K562 (cell line): ENCODE measurements around the gene PLEKHA6. TPM values are rescaled to one million over a fixed set of nuclear protein-coding genes. Genes with fewer than 3 reads are reported as not detected.

Experiments used
- NCOA6 ChIP-seq: fragments of 450-650 bp; IDR thresholded peaks from 2 replicates; pipeline ENCODE4 v1.6.1; 2017; ENCODE audit warnings: mild to moderate bottlenecking
- NELFE ChIP-seq: IDR thresholded peaks from 2 replicates; pipeline ENCODE4 v1.6.1; 2011; ENCODE audit warnings: mild to moderate bottlenecking; ENCODE audit not compliant: insufficient read depth, insufficient read length
- PCBP2 ChIP-seq: fragments of 200-400 bp; formaldehyde crosslinking; IDR thresholded peaks from 2 replicates; pipeline ENCODE4 v1.6.1; 2018; ENCODE audit warnings: low read length, low read depth, mild to moderate bottlenecking, moderate library complexity; ENCODE audit not compliant: poor library complexity, severe bottlenecking
- SP1 ChIP-seq: sonication (generic); formaldehyde crosslinking; IDR thresholded peaks from 2 replicates; pipeline ENCODE4 v1.8.1; 2022; ENCODE audit warnings: mild to moderate bottlenecking, missing genetic modification reagents
- ZC3H8 ChIP-seq: fragments of 450-650 bp; IDR thresholded peaks from 2 replicates; pipeline ENCODE4 v1.6.1; 2017
- polyA plus RNA-seq, 8 experiments: library from polyadenylated mRNA; depleted of rRNA in 4 of 8; stranded (reverse) in 5 of 8; unstranded in 3 of 8; fragments of >200 nt; fragmentation: Nextera tagmentation in 2 of 8; fragmentation: Illumina TruSeq in 1 of 8; extraction: Ambion mirVana in 2 of 8; extraction: Trizol in 1 of 8; gene quantifications; 2 replicates each; pipeline versions ENCODE4 v1.2.1 to v1.2.3, GENCODE V29; 2011 to 2014; ENCODE audit warnings: inconsistent platforms in 1 of 8, missing spikeins in 1 of 8
- total RNA-seq, 7 experiments: library from RNA; depleted of rRNA in 6 of 7; stranded (reverse); fragments of >200 nt in 6 of 7; fragmentation: Illumina TruSeq in 2 of 7; extraction: Trizol in 2 of 7; gene quantifications; 2 replicates each; pipeline versions ENCODE4 v1.2.1 to v1.2.3, GENCODE V29; 2011 to 2021; ENCODE audit warnings: low replicate concordance in 1 of 7
- TF ChIP-seq, protein P1 (sequence below): fragments of 450-650 bp; IDR thresholded peaks from 2 replicates; pipeline ENCODE4 v1.6.1; 2016; ENCODE audit warnings: mild to moderate bottlenecking, moderate library complexity
- TF ChIP-seq, protein P2 (sequence below): fragments of 450-650 bp; formaldehyde crosslinking; IDR thresholded peaks from 2 replicates; pipeline ENCODE4 v1.4.0; 2020; ENCODE audit warnings: mild to moderate bottlenecking, moderate library complexity
- TF ChIP-seq, protein P3 (sequence below): fragments of 450-650 bp; IDR thresholded peaks from 2 replicates; pipeline ENCODE4 v1.6.1; 2018; ENCODE audit warnings: mild to moderate bottlenecking, low read depth; ENCODE audit not compliant: partially characterized antibody
- TF ChIP-seq, protein P4 (sequence below): fragments of 450-650 bp; formaldehyde crosslinking; IDR thresholded peaks from 2 replicates; pipeline ENCODE4 v1.4.0; 2020; ENCODE audit warnings: mild to moderate bottlenecking
- TF ChIP-seq, protein P5 (sequence below): fragments of 450-650 bp; formaldehyde crosslinking; conservative IDR thresholded peaks from 2 replicates; pipeline ENCODE4 v1.4.0; 2022; ENCODE audit warnings: mild to moderate bottlenecking, missing genetic modification characterization

The PLEKHA6 gene
- total and polyA plus RNA-seq, 9 of the 15 experiments (the other 6 are each of a cell fraction or from before 2014, with no cell fraction given), result under 0.01 to 0.33 (median 0.01) TPM; not detected in 4

DNA sequence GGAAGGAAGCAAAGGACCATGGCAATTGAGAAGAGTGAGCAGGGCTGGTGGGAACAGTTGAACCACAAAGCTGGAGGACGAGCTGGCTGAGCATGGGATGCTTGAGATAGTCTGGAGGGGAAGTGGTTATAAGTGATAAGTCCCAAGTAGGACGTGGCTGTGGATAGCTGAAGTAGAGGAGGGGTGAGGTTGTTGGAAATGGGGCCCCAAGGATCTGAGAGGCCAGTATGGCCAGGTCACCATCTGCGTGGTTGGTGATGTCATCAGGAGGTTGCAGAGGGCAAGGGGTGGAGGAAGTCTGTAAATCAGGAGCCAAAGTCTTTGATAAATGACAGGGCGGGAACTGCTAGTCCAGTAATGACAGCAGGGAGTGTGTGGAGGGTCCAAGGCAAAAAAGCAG is 182.6 kb downstream of the PLEKHA6 start (continued):
- TF ChIP-seq, protein P1, sequence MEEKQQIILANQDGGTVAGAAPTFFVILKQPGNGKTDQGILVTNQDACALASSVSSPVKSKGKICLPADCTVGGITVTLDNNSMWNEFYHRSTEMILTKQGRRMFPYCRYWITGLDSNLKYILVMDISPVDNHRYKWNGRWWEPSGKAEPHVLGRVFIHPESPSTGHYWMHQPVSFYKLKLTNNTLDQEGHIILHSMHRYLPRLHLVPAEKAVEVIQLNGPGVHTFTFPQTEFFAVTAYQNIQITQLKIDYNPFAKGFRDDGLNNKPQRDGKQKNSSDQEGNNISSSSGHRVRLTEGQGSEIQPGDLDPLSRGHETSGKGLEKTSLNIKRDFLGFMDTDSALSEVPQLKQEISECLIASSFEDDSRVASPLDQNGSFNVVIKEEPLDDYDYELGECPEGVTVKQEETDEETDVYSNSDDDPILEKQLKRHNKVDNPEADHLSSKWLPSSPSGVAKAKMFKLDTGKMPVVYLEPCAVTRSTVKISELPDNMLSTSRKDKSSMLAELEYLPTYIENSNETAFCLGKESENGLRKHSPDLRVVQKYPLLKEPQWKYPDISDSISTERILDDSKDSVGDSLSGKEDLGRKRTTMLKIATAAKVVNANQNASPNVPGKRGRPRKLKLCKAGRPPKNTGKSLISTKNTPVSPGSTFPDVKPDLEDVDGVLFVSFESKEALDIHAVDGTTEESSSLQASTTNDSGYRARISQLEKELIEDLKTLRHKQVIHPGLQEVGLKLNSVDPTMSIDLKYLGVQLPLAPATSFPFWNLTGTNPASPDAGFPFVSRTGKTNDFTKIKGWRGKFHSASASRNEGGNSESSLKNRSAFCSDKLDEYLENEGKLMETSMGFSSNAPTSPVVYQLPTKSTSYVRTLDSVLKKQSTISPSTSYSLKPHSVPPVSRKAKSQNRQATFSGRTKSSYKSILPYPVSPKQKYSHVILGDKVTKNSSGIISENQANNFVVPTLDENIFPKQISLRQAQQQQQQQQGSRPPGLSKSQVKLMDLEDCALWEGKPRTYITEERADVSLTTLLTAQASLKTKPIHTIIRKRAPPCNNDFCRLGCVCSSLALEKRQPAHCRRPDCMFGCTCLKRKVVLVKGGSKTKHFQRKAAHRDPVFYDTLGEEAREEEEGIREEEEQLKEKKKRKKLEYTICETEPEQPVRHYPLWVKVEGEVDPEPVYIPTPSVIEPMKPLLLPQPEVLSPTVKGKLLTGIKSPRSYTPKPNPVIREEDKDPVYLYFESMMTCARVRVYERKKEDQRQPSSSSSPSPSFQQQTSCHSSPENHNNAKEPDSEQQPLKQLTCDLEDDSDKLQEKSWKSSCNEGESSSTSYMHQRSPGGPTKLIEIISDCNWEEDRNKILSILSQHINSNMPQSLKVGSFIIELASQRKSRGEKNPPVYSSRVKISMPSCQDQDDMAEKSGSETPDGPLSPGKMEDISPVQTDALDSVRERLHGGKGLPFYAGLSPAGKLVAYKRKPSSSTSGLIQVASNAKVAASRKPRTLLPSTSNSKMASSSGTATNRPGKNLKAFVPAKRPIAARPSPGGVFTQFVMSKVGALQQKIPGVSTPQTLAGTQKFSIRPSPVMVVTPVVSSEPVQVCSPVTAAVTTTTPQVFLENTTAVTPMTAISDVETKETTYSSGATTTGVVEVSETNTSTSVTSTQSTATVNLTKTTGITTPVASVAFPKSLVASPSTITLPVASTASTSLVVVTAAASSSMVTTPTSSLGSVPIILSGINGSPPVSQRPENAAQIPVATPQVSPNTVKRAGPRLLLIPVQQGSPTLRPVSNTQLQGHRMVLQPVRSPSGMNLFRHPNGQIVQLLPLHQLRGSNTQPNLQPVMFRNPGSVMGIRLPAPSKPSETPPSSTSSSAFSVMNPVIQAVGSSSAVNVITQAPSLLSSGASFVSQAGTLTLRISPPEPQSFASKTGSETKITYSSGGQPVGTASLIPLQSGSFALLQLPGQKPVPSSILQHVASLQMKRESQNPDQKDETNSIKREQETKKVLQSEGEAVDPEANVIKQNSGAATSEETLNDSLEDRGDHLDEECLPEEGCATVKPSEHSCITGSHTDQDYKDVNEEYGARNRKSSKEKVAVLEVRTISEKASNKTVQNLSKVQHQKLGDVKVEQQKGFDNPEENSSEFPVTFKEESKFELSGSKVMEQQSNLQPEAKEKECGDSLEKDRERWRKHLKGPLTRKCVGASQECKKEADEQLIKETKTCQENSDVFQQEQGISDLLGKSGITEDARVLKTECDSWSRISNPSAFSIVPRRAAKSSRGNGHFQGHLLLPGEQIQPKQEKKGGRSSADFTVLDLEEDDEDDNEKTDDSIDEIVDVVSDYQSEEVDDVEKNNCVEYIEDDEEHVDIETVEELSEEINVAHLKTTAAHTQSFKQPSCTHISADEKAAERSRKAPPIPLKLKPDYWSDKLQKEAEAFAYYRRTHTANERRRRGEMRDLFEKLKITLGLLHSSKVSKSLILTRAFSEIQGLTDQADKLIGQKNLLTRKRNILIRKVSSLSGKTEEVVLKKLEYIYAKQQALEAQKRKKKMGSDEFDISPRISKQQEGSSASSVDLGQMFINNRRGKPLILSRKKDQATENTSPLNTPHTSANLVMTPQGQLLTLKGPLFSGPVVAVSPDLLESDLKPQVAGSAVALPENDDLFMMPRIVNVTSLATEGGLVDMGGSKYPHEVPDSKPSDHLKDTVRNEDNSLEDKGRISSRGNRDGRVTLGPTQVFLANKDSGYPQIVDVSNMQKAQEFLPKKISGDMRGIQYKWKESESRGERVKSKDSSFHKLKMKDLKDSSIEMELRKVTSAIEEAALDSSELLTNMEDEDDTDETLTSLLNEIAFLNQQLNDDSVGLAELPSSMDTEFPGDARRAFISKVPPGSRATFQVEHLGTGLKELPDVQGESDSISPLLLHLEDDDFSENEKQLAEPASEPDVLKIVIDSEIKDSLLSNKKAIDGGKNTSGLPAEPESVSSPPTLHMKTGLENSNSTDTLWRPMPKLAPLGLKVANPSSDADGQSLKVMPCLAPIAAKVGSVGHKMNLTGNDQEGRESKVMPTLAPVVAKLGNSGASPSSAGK, result peak; percentile 31; the same call in 1 of the 2 replicates
- TF ChIP-seq, protein P2, sequence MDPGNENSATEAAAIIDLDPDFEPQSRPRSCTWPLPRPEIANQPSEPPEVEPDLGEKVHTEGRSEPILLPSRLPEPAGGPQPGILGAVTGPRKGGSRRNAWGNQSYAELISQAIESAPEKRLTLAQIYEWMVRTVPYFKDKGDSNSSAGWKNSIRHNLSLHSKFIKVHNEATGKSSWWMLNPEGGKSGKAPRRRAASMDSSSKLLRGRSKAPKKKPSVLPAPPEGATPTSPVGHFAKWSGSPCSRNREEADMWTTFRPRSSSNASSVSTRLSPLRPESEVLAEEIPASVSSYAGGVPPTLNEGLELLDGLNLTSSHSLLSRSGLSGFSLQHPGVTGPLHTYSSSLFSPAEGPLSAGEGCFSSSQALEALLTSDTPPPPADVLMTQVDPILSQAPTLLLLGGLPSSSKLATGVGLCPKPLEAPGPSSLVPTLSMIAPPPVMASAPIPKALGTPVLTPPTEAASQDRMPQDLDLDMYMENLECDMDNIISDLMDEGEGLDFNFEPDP (CRISPR knock-in tag), result no peak
- TF ChIP-seq ZC3H8, result no peak
- TF ChIP-seq SP1, result peak; percentile 64
- no peak for TF ChIP-seq NCOA6
- no peak for TF ChIP-seq NELFE
- TF ChIP-seq, protein P3, sequence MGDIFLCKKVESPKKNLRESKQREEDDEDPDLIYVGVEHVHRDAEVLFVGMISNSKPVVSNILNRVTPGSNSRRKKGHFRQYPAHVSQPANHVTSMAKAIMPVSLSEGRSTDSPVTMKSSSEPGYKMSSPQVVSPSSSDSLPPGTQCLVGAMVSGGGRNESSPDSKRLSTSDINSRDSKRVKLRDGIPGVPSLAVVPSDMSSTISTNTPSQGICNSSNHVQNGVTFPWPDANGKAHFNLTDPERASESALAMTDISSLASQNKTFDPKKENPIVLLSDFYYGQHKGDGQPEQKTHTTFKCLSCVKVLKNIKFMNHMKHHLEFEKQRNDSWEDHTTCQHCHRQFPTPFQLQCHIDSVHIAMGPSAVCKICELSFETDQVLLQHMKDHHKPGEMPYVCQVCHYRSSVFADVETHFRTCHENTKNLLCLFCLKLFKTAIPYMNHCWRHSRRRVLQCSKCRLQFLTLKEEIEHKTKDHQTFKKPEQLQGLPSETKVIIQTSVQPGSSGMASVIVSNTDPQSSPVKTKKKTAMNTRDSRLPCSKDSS, result no peak
- TF ChIP-seq, protein P4, sequence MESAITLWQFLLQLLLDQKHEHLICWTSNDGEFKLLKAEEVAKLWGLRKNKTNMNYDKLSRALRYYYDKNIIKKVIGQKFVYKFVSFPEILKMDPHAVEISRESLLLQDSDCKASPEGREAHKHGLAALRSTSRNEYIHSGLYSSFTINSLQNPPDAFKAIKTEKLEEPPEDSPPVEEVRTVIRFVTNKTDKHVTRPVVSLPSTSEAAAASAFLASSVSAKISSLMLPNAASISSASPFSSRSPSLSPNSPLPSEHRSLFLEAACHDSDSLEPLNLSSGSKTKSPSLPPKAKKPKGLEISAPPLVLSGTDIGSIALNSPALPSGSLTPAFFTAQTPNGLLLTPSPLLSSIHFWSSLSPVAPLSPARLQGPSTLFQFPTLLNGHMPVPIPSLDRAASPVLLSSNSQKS (CRISPR knock-in tag), result no peak
- TF ChIP-seq, protein P5, sequence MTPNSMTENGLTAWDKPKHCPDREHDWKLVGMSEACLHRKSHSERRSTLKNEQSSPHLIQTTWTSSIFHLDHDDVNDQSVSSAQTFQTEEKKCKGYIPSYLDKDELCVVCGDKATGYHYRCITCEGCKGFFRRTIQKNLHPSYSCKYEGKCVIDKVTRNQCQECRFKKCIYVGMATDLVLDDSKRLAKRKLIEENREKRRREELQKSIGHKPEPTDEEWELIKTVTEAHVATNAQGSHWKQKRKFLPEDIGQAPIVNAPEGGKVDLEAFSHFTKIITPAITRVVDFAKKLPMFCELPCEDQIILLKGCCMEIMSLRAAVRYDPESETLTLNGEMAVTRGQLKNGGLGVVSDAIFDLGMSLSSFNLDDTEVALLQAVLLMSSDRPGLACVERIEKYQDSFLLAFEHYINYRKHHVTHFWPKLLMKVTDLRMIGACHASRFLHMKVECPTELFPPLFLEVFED (CRISPR knock-in tag), result peak; percentile 85
- no peak for TF ChIP-seq PCBP2
